ENCODE results near the gene ADRB1. TPM values are rescaled to one million over a fixed set of nuclear protein-coding genes. Genes with fewer than 3 reads are reported as not detected.

Gene ADRB1
- total RNA-seq: 2.4 TPM

GRCh38 chr10:114043532-114044246 is at the start of gene ADRB1:
Gene ADRB1 (plus strand): TSS chr10:114043866. CDS start chr10:114044133, 267 bp downstream.
- H3K27me3 ChIP-seq (ENCODE audit: insufficient read depth, low read length): peaks cover 79% of the 10 kb centered on the region
- peaks cover 29% of the 10 kb centered on the region for H3K4me1 ChIP-seq (ENCODE audit: insufficient read depth, low read length)
- H3K4me3 ChIP-seq (ENCODE audit: low read length): peak within 1 kb of the TSS; percentile 16
- H3K9me3 ChIP-seq (ENCODE audit: low read depth, low read length): no peaks in the 10 kb centered on the region

- peaks cover 52% of the 10 kb centered on the region for H3K4me1 ChIP-seq (ENCODE audit: insufficient read depth, low read length)
- no peaks in the 10 kb centered on the region for H3K9me3 ChIP-seq (ENCODE audit: low read depth, low read length)
- no peaks in the 10 kb centered on the region for H3K27me3 ChIP-seq (ENCODE audit: insufficient read depth, low read length)
- H3K4me3 ChIP-seq (ENCODE audit: low read length): no peak overlapping the region
Observed at GRCh38 chr10:113995201-113995600, 48.5 kb upstream of the ADRB1 start.

GRCh38 chr10:113997428-113997827 is 46.2 kb upstream of the ADRB1 start:
- no peak overlapping the region for H3K4me3 ChIP-seq (ENCODE audit: low read length)
- no peaks in the 10 kb centered on the region for H3K27me3 ChIP-seq (ENCODE audit: insufficient read depth, low read length)
- H3K4me1 ChIP-seq (ENCODE audit: insufficient read depth, low read length): peaks cover 65% of the 10 kb centered on the region
- no peaks in the 10 kb centered on the region for H3K9me3 ChIP-seq (ENCODE audit: low read depth, low read length)

- no peak overlapping the region for H3K4me3 ChIP-seq (ENCODE audit: low read length)
- no peaks in the 10 kb centered on the region for H3K9me3 ChIP-seq (ENCODE audit: low read depth, low read length)
- H3K27me3 ChIP-seq (ENCODE audit: insufficient read depth, low read length): no peaks in the 10 kb centered on the region
- H3K4me1 ChIP-seq (ENCODE audit: insufficient read depth, low read length): peaks cover 44% of the 10 kb centered on the region
Observed at GRCh38 chr10:113999531-113999930, 44.1 kb upstream of the ADRB1 start.

- Histone ChIP-seq H3K27me3 (ENCODE audit: insufficient read depth, low read length) (no peaks in the 10 kb centered on the region), H3K4me3 (ENCODE audit: low read length) (no peak overlapping the region), H3K4me1 (ENCODE audit: insufficient read depth, low read length) (peaks cover 44% of the 10 kb centered on the region), H3K9me3 (ENCODE audit: low read depth, low read length) (no peaks in the 10 kb centered on the region)
Observed at GRCh38 chr10:114000457-114001010, 43.1 kb upstream of the ADRB1 start.

- Histone ChIP-seq H3K4me1 (ENCODE audit: insufficient read depth, low read length) (peaks cover 40% of the 10 kb centered on the region), H3K27me3 (ENCODE audit: insufficient read depth, low read length) (no peaks in the 10 kb centered on the region), H3K9me3 (ENCODE audit: low read depth, low read length) (no peaks in the 10 kb centered on the region), H3K4me3 (ENCODE audit: low read length) (no peak overlapping the region)
Observed at GRCh38 chr10:114002422-114002821, 41.2 kb upstream of the ADRB1 start.

- no peaks in the 10 kb centered on the region for H3K9me3 ChIP-seq (ENCODE audit: low read depth, low read length)
- H3K27me3 ChIP-seq (ENCODE audit: insufficient read depth, low read length): no peaks in the 10 kb centered on the region
- H3K4me3 ChIP-seq (ENCODE audit: low read length): no peak overlapping the region
- H3K4me1 ChIP-seq (ENCODE audit: insufficient read depth, low read length): peaks cover 34% of the 10 kb centered on the region
Observed at GRCh38 chr10:114003161-114003941, 40.3 kb upstream of the ADRB1 start.

- Histone ChIP-seq H3K9me3 (ENCODE audit: low read depth, low read length) (no peaks in the 10 kb centered on the region), H3K27me3 (ENCODE audit: insufficient read depth, low read length) (no peaks in the 10 kb centered on the region), H3K4me1 (ENCODE audit: insufficient read depth, low read length) (no peaks in the 10 kb centered on the region), H3K4me3 (ENCODE audit: low read length) (no peak overlapping the region)
Observed at GRCh38 chr10:114009281-114009996, 34.2 kb upstream of the ADRB1 start.

- no peaks in the 10 kb centered on the region for H3K9me3 ChIP-seq (ENCODE audit: low read depth, low read length)
- H3K4me3 ChIP-seq (ENCODE audit: low read length): no peak overlapping the region
- no peaks in the 10 kb centered on the region for H3K4me1 ChIP-seq (ENCODE audit: insufficient read depth, low read length)
- no peaks in the 10 kb centered on the region for H3K27me3 ChIP-seq (ENCODE audit: insufficient read depth, low read length)
Observed at GRCh38 chr10:114010316-114010715, 33.4 kb upstream of the ADRB1 start.

- no peaks in the 10 kb centered on the region for H3K9me3 ChIP-seq (ENCODE audit: low read depth, low read length)
- H3K27me3 ChIP-seq (ENCODE audit: insufficient read depth, low read length): peaks cover 5% of the 10 kb centered on the region
- H3K4me3 ChIP-seq (ENCODE audit: low read length): no peak overlapping the region
- no peaks in the 10 kb centered on the region for H3K4me1 ChIP-seq (ENCODE audit: insufficient read depth, low read length)
Observed at GRCh38 chr10:114012650-114013049, 31.0 kb upstream of the ADRB1 start.

GRCh38 chr10:114015708-114016107 is 28.0 kb upstream of the ADRB1 start:
- H3K4me1 ChIP-seq (ENCODE audit: insufficient read depth, low read length): peaks cover 2% of the 10 kb centered on the region
- no peaks in the 10 kb centered on the region for H3K9me3 ChIP-seq (ENCODE audit: low read depth, low read length)
- H3K27me3 ChIP-seq (ENCODE audit: insufficient read depth, low read length): peaks cover 5% of the 10 kb centered on the region
- H3K4me3 ChIP-seq (ENCODE audit: low read length): no peak overlapping the region

- Histone ChIP-seq H3K4me3 (ENCODE audit: low read length) (no peak overlapping the region), H3K27me3 (ENCODE audit: insufficient read depth, low read length) (peaks cover 5% of the 10 kb centered on the region), H3K9me3 (ENCODE audit: low read depth, low read length) (no peaks in the 10 kb centered on the region), H3K4me1 (ENCODE audit: insufficient read depth, low read length) (peaks cover 11% of the 10 kb centered on the region)
Observed at GRCh38 chr10:114017271-114017670, 26.4 kb upstream of the ADRB1 start.

GRCh38 chr10:114017873-114018272 is 25.8 kb upstream of the ADRB1 start:
- Histone ChIP-seq H3K4me1 (ENCODE audit: insufficient read depth, low read length) (peaks cover 11% of the 10 kb centered on the region), H3K4me3 (ENCODE audit: low read length) (no peak overlapping the region), H3K9me3 (ENCODE audit: low read depth, low read length) (no peaks in the 10 kb centered on the region), H3K27me3 (ENCODE audit: insufficient read depth, low read length) (peaks cover 5% of the 10 kb centered on the region)

- Histone ChIP-seq H3K4me1 (ENCODE audit: insufficient read depth, low read length) (peaks cover 17% of the 10 kb centered on the region), H3K27me3 (ENCODE audit: insufficient read depth, low read length) (peaks cover 5% of the 10 kb centered on the region), H3K4me3 (ENCODE audit: low read length) (no peak overlapping the region), H3K9me3 (ENCODE audit: low read depth, low read length) (no peaks in the 10 kb centered on the region)
Observed at GRCh38 chr10:114019226-114019625, 24.4 kb upstream of the ADRB1 start.

GRCh38 chr10:114021154-114021553 is 22.5 kb upstream of the ADRB1 start:
- Histone ChIP-seq H3K9me3 (ENCODE audit: low read depth, low read length) (no peaks in the 10 kb centered on the region), H3K4me3 (ENCODE audit: low read length) (no peak overlapping the region), H3K4me1 (ENCODE audit: insufficient read depth, low read length) (peaks cover 35% of the 10 kb centered on the region)

More at GRCh38 chr10:114021154-114021553, 22.5 kb upstream of the ADRB1 start:
- no peaks in the 10 kb centered on the region for H3K27me3 ChIP-seq (ENCODE audit: insufficient read depth, low read length)

Data from mononuclear cell (primary cell).